Prostate gland (tissue), 2 donors: ENCODE measurements around the gene DUS2. TPM values are rescaled to one million over a fixed set of nuclear protein-coding genes. Genes with fewer than 3 reads are reported as not detected.
"Not testable (repeated sequence)": the region's sequence is repeated elsewhere in the genome, so short reads cannot be mapped to it uniquely, and the experiment has no call there.

ENCODE experiments used
- DNase-seq: peaks from one replicate; pipeline ENCODE4 v3.0.0-alpha.2; 2019; ENCODE audit warnings: low spot score
- H3K27ac ChIP-seq, 2 donors: fragments of 200-600 bp; sonication (generic); 2 replicates each; pipeline ENCODE4 v1.5.1; 2017 to 2019
- H3K27me3 ChIP-seq: fragments of 200-600 bp; sonication (generic); replicated peaks from 2 replicates; pipeline ENCODE4 v1.5.1; 2019; ENCODE audit not compliant: insufficient read depth
- H3K36me3 ChIP-seq, 2 donors: fragments of 200-600 bp; sonication (generic); 1 replicate in 1 of 2; 2 replicates in 1 of 2; pipeline versions ENCODE4 v1.5.1 to v1.8.1; 2017 to 2019
- H3K4me1 ChIP-seq: fragments of 200-600 bp; sonication (generic); replicated peaks from 2 replicates; pipeline ENCODE4 v1.5.1; 2019
- H3K4me3 ChIP-seq, 2 donors: fragments of 200-600 bp; sonication (generic); 2 replicates each; pipeline ENCODE4 v1.5.1; 2017 to 2019
- H3K9me3 ChIP-seq: fragments of 200-600 bp; sonication (generic); 2 replicates; pipeline ENCODE4 v1.5.1; 2017
- CTCF ChIP-seq, 4 experiments: fragments of 200-600 bp in 2 of 4; fragments of 450-650 bp in 2 of 4; sonication (generic) in 2 of 4; IDR thresholded peaks; 1 replicate in 3 of 4; 2 replicates in 1 of 4; pipeline ENCODE4 v1.5.1; 2016 to 2019; ENCODE audit warnings: antibody characterized with exemption in 4 of 4, mild to moderate bottlenecking in 2 of 4, moderate library complexity in 2 of 4
- POLR2A ChIP-seq: fragments of 450-650 bp; IDR thresholded peaks from one replicate; pipeline ENCODE4 v1.6.1; 2016; ENCODE audit warnings: antibody characterized with exemption, mild to moderate bottlenecking
- POLR2AphosphoS5 ChIP-seq: sonication (generic); formaldehyde crosslinking; IDR thresholded peaks from one replicate; pipeline ENCODE4 v1.6.1; 2017; ENCODE audit warnings: antibody characterized with exemption
- WGBS: methylation state at CpG from one replicate; pipeline ENCODE4 v1.1.5; 2018; 5-methylcytosine and 5-hydroxymethylcytosine counted together
- intact Hi-C: fragments of 100-400 bp; cut with DNase I; formaldehyde crosslinking; loops from one replicate; pipeline ENCODE4 v1.14.2; 2022
- total RNA-seq, 2 donors: library from RNA; depleted of rRNA; stranded (reverse); fragments of >200 nt; gene quantifications; one replicate each; pipeline ENCODE4 v1.1.0, GENCODE V29; 2016

Gene DUS2
- total RNA-seq, 2 donors from 2014 or later = 7.2 to 14.5 TPM

GRCh38 chr16:68111379-68111778 is 88.3 kb downstream of the DUS2 start:
- Histone ChIP-seq H3K4me3 (no peak overlapping the region), H3K9me3 (no peaks in the 10 kb centered on the region), H3K4me1 (no peaks in the 10 kb centered on the region), H3K36me3 (no peaks in the 10 kb centered on the region), H3K27ac (no peak overlapping the region), H3K27me3 (no peaks in the 10 kb centered on the region)
- intact Hi-C loops = no loop called here
- WGBS = 85% methylated on average over 2 of the region's 2 CpGs
- no peak for DNase-seq
- TF ChIP-seq POLR2A (no peak), POLR2AphosphoS5 (no peak), CTCF (IDR thresholded peaks at IDR 0.05) (no peak)

GRCh38 chr16:68113059-68113761 is 90.1 kb downstream of the DUS2 start:
- Histone ChIP-seq H3K27ac (no peak overlapping the region), H3K27me3 (no peaks in the 10 kb centered on the region), H3K9me3 (no peaks in the 10 kb centered on the region), H3K4me1 (no peaks in the 10 kb centered on the region), H3K4me3 (no peak overlapping the region), H3K36me3 (no peaks in the 10 kb centered on the region)
- TF ChIP-seq CTCF (IDR thresholded peaks at IDR 0.05) (no peak), POLR2AphosphoS5 (no peak), POLR2A (no peak)
- 89% methylated on average over 5 of the region's 5 CpGs for WGBS
- intact Hi-C loops = no loop called here
- no peak for DNase-seq

- WGBS = 98% methylated on average over 12 of the region's 12 CpGs
- H3K9me3 ChIP-seq = no peaks in the 10 kb centered on the region
- no peaks in the 10 kb centered on the region for H3K36me3 ChIP-seq
Measured at GRCh38 chr16:68113765-68114240, 90.7 kb downstream of the DUS2 start.

GRCh38 chr16:68114939-68115338 is 91.9 kb downstream of the DUS2 start:
- H3K27me3 ChIP-seq, DNase-seq, intact Hi-C loops, H3K4me3 ChIP-seq, H3K4me1 ChIP-seq, H3K36me3 ChIP-seq, H3K27ac ChIP-seq, H3K9me3 ChIP-seq: not testable (repeated sequence)
- 96% methylated on average over 8 of the region's 8 CpGs for WGBS

More at GRCh38 chr16:68113765-68114240, 90.7 kb downstream of the DUS2 start:
- Histone ChIP-seq H3K27ac (no peak overlapping the region), H3K27me3 (no peaks in the 10 kb centered on the region), H3K4me3 (no peak overlapping the region), H3K4me1 (no peaks in the 10 kb centered on the region)
- no peak for DNase-seq
- TF ChIP-seq CTCF (IDR thresholded peaks at IDR 0.05) (no peak), POLR2AphosphoS5 (no peak), POLR2A (no peak)
- intact Hi-C loops = no loop called here

GRCh38 chr16:68115851-68116250 is 92.8 kb downstream of the DUS2 start:
- intact Hi-C loops = no loop called here
- no peaks in the 10 kb centered on the region for H3K9me3 ChIP-seq
- no peak for DNase-seq
- no peak overlapping the region for H3K27ac ChIP-seq
- no peaks in the 10 kb centered on the region for H3K36me3 ChIP-seq
- no peaks in the 10 kb centered on the region for H3K27me3 ChIP-seq
- no peak overlapping the region for H3K4me3 ChIP-seq
- 83% methylated on average over 2 of the region's 2 CpGs for WGBS
- no peak for TF ChIP-seq POLR2A
- TF ChIP-seq POLR2AphosphoS5 = no peak
- TF ChIP-seq CTCF (IDR thresholded peaks at IDR 0.05) = no peak
- no peaks in the 10 kb centered on the region for H3K4me1 ChIP-seq
